ENCODE results near the gene RTN4R.
"Not testable (repeated sequence)": the region's sequence is repeated elsewhere in the genome, so short reads cannot be mapped to it uniquely, and the experiment has no call there.

Gene RTN4R

GRCh38 chr22:20269673-20270072, 1.6 kb upstream of the RTN4R start:
- DNase-seq: not testable (repeated sequence)

- DNase-seq: not testable (repeated sequence)
Measured at GRCh38 chr22:20269201-20269600, 1.1 kb upstream of the RTN4R start.

DNA sequence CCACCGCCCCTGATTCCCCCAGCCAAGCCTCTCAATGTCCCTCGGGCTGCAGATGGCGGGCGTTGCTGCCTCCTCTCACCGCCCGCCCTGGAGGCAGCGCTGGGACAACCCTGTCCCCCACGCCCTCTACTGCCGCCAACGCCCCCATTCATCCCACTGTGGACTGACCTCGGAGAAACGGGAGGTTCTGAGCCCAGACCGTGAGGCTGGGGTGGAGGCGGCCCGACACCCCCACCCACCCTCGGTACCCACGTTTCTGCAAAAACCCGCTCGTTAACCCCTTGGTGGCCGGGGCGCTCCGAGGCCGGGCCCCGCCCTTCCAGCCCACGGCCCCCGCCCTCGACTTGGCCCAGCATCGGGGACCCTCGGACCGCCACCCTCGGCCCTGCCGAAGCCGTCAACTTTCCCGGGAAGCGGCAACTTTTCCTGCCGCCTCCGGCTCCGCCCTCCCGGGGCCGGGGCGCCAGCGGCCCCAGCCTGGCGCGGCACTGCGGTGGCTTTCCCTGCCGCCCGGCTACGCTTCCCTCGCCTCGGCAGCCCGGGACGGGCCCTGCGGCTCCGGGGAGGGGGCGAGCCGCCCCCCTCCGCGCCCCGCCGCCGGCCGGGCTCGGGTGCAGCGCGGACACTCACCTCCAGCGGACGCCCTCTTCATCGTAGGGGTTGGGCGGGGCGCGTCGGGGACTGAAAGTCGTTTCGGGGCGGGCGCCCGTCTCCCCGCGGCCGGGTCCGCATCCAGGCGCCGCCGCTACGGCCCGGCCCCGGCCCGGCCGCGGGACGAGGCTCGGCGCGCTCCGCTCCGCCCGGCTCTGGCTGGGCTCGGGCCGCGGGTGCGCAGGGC, 458 bp downstream of the RTN4R start:
- DNase-seq: no peak

DNA sequence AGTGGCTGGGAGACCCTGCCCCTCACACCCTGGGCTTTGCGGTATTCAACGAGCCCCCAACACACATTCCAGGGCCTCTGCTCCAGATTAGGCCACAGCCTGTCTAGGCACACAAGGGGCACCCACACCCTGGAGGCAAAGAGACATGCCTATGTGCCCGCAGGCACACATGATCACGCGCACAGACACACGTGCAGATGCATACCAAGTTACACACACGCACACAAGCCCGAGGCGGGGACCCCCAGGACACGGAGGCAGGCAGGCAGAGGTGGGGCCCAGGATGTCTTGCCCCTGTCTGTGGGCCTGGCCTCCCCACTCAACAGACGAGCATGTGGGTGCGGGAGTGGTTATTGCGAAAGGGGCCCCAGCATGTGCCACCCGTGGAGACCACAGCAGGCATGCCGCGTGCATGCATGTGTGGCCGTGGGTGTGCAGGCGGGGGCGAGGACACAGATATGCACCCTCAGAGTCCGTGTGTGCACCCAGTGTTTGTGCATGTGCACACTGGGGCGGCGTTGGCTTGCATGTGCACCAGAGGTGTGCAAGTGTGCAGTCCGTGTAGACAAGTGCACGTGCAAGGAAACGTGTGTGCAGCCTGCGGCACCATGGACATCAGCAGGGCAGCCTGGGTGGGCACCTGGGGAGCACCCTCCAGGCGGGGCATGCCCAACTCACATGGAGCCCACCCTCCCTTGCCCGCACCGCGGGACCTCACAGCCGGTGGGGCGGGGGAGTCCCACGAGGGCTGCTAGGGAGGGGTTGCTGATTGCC, 1.3 kb downstream of the RTN4R start:
- not testable (repeated sequence) for DNase-seq

GRCh38 chr22:20265772-20266666, 2.1 kb downstream of the RTN4R start:
- DNase-seq: not testable (repeated sequence)

DNA sequence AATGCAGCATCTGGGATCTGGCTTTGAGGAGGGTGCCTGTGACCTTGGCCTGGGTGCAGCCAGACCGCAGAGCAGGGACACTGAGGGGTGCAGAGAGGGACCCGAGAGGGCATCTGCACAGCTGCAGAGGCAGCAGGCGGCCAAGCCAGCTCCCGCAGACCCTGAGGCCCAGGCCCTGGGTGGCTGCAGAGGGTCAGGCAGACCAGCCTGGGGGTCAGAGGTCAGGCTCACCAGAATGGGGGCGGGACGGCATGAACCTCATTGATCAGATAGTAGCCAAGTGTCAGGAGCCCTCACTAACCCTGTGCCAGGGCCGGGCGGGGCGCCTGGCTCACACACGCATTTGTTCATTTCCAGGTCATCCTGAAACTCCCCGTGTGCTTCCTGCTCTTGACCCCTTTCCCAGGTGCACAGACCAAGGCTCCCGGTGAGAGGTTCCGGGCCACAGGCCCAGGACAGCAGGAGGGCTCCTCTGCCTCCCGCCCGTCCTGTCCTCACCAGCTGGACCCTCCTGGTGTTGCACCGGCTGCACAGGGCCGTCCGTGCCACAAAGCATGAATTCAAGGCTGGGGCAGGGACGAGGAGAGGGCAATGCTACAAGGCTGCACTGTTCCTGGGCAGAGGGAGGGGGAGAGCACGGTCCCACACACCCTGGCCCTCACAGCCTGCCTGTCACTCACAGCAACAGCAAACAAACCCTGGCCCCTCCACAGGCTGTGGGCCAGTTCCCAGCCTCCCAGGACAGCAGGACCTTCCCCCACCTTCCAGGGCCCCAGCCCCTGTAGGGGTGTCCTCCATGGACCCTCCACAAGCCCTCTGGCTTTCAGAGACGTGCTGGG, 3.3 kb downstream of the RTN4R start:
- no peak for DNase-seq

DNA sequence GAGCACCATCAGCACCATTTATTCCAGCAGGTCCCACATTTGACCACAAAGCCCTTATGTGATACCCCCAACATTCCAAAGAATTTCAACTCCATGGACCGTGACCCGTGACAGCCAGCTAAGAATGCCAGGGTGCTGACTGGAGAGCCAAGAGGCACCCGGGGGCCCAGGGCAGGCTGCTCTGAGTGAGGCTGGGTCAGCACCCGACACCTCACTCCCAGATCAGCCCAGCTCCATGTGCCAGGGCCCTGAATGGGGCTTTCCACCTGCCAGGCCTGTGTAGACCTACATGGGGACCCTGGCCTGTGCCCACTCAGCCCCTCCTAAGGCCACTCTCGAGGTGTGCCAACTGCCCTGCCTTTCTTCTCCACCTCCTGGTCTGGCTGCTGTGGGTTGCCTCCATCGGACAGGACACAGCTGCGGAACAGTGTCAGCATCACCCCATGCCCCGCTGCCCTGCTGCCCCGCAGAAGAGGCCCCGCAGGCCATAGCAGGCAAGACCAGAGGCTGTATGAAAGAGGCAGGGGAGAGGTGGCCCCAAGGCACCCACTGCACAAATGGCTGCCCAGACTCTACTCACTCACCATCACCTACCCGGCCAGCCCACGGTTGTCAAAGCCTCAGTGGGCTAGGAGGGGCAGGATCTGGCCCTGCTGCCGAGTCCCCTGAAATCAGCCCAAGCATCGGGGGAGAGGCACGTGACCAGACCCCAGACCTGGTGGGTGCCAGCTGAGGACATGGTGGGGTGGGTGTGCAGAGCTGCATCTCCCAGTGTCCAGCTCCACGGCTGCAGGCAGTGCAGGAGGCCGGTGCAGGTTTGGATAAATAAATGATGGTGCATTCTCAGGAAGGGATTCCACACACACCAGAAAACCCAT, 4.5 kb downstream of the RTN4R start:
- DNase-seq: not testable (repeated sequence)

GRCh38 chr22:20262582-20263147, 5.5 kb downstream of the RTN4R start:
- no peak for DNase-seq

DNA sequence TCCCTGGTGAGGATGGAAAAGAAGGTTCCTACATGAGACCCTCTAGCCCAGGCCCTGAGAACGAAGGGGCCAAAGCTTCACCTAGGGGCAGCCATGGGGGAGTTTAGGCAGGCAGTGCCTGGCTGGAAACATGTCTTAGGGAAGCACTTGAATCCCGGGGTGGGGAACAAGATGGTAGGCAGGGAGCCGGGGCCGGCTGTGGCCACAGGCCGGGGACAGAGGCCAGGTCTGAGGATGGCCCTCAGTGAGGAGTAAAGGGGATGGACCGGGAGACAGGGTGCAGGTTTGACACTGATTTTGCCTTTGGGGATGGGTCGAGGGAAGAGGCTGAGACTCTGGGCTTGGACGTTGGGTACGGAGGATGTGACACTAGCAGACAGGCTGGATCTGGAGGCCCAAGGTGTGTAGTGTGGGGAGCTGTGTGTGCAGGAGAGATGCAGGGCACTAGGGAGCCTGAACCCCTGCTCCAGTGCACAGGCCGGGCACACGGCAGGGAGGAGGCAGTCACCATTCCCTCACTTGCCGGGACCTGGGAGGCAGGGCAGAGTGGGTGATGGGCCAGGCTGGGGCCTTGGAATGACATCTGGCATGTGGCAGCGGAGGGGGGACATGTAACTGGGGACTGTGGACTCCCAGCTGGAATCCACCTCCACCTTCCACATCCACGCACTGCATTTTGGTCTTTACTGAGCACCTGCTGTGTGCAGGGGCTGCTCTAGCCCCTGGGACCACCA, 6.1 kb downstream of the RTN4R start:
- DNase-seq: no peak

GRCh38 chr22:20260071-20260765, 7.9 kb downstream of the RTN4R start:
- DNase-seq: no peak

DNA sequence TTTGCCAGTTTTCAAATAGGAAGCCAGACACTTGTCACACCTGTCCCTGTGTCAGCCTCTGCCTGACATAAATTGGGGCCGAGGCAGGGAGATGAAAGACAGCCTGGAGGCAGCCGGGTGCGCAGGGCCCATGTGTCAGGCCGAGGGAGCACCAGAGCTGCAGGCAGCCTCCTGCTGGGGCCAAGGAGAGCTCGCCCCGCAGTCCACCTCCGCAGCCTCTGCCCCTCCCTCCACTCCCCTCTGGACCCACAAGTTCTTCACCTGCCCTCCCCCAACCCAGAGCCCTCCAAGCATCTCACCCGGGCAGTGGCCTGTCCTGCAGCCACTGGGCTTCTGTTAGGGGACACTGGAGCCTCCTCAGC, 8.8 kb downstream of the RTN4R start:
- DNase-seq: no peak

GRCh38 chr22:20258584-20259326, 9.4 kb downstream of the RTN4R start:
- no peak for DNase-seq

- DNase-seq: no peak
Measured at GRCh38 chr22:20258021-20258299, 10.2 kb downstream of the RTN4R start.

DNA sequence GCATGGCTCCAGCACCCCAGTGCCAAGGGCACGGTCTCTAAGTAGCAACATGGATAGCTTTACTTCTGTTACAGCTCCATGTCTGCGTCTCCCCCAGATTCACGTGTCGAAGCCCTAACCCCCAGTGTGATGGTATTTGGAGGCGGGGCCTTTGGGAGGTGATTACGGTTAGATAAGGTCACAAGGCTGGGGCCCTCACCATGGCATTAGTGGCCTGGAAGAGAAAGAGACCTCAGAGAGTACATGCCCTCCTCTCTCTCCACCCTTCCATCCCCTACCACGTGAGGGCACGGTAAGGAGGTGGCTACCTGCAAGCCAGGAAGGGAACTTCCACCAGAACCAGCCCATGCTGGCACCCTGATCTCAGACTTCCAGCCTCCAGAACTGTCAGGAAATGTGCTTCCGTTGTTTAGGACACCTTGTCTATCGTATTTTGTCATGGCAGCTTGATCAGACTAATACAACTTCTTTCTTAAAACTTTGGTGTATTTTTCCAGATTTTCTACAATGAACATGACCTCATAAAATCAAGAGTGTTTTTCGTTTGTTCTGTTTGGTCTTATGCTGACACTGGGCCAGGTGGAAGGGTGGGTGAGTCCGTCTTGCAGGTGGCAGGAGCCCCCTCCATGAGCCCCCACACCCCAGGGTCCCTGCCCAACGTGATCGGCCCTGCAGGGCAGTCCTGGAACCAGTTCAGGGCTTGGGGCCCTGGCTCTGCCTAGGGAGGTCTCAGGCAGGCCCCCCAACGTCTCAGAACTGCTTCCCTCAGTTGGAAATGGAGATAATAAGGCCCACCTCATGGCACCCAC, 10.7 kb downstream of the RTN4R start:
- DNase-seq: no peak

GRCh38 chr22:20256551-20257211, 11.4 kb downstream of the RTN4R start:
- no peak for DNase-seq

DNA sequence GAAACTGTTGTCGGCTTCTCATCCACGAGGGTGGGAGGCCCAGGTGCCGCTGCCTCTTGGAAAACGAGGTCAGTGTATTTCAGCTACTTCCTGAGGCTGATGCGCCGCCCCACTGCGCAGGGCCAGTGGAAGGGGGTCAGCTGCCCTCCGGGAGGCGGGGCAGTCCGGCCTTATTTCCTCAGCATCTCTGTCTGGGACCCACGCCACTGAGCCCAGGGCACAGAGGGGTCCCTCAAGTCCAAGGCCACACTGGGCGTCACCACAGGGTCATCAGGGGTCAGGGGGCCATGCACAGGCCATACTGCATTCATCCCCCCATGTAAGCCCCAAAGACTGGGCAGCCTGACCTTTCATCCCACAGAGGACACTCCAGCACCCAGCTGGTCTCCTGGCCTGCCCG, 12.1 kb downstream of the RTN4R start:
- no peak for DNase-seq

Data from left hindlimb (tissue), 1 donor.